Measurements from ENCODE around the gene ARHGAP1. TPM values are rescaled to one million over a fixed set of nuclear protein-coding genes. Genes with fewer than 3 reads are reported as not detected.

The ARHGAP1 gene
- total RNA-seq, 2 experiments from 2014 or later = 16.3 to 42.6 TPM

GRCh38 chr11:46674463-46675287, 25.7 kb downstream of the ARHGAP1 start:
- BruUV-seq (replicated peaks) = no TSS peak
- no peaks in the 10 kb centered on the region for H4K20me1 ChIP-seq (ENCODE audit: insufficient read depth, low read length)

DNA sequence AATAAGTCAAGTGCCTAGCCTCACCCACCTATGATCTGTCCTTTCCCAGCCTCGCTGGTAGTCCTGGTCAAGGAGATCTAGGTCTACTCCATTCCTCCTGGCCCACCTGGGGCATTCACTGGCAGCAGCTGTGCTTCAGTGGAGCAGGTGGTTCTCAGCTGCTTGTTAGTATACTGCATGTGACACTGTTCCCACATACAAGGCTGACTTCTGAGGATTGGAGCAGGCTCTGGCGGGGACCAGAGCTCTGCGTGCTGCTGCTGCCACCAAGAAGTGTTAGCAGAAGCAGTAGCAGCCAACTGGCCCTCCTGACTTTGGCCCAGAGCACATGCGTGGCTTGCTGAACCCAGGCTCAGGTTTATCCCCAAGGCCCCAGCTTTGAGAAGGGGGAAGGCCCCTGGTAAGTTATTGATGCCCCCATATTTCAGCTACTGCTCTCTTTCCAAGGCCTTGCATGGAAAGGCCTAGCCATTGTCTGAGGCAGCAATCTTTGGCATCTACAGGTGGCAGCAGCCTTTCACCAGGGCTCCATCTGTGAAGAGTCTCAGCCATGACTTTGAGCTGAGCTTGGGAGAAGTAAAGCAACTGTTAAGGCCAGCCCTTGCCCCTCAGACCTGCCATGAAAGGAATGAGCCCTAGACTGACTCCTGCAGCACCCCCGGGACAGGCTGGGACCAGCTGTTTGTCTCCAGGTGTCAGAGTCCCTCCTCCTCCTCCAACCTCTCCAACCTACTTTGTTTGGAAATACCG, 26.5 kb downstream of the ARHGAP1 start:
- POLR2A ChIA-PET = interaction anchor here (1.0 to 1.1 kb wide), 2 partner anchors 21 to 32 kb away, joined by 3 read pairs; no protein-coding TSS in a partner anchor
- TF ChIP-seq EZH2phosphoT487 (IDR thresholded peaks at IDR 0.05; ENCODE audit: borderline replicate concordance, low read depth, low read length) = no peak
- TF ChIP-seq, protein P1, sequence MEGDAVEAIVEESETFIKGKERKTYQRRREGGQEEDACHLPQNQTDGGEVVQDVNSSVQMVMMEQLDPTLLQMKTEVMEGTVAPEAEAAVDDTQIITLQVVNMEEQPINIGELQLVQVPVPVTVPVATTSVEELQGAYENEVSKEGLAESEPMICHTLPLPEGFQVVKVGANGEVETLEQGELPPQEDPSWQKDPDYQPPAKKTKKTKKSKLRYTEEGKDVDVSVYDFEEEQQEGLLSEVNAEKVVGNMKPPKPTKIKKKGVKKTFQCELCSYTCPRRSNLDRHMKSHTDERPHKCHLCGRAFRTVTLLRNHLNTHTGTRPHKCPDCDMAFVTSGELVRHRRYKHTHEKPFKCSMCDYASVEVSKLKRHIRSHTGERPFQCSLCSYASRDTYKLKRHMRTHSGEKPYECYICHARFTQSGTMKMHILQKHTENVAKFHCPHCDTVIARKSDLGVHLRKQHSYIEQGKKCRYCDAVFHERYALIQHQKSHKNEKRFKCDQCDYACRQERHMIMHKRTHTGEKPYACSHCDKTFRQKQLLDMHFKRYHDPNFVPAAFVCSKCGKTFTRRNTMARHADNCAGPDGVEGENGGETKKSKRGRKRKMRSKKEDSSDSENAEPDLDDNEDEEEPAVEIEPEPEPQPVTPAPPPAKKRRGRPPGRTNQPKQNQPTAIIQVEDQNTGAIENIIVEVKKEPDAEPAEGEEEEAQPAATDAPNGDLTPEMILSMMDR (conservative IDR thresholded peaks at IDR 0.05; ENCODE audit: low read length) = no peak
- Histone ChIP-seq H3K36me3 (ENCODE audit: insufficient read depth, low read length) (peaks cover 57% of the 10 kb centered on the region), H3K4me1 (ENCODE audit: insufficient read depth, low read length, poor library complexity, severe bottlenecking) (peaks cover 16% of the 10 kb centered on the region), H3K4me2 (ENCODE audit: low read length) (no peak overlapping the region), H3K4me3 (ENCODE audit: low read depth, low read length, poor library complexity, severe bottlenecking) (no peak overlapping the region), H3K27ac (ENCODE audit: low read depth, low read length, poor library complexity, severe bottlenecking) (no peak overlapping the region), H3K9me3 (ENCODE audit: low read length) (no peaks in the 10 kb centered on the region), H3K9me2 (ENCODE audit: insufficient read depth, low read length) (no peaks in the 10 kb centered on the region), H2AFZ (ENCODE audit: low read length) (no peak overlapping the region), H3K79me2 (ENCODE audit: insufficient read depth, low read depth, low read length) (no peaks in the 10 kb centered on the region), H4K20me1 (ENCODE audit: insufficient read depth, low read length) (no peaks in the 10 kb centered on the region)
- intact Hi-C loops (cut with micrococcal nuclease; ENCODE audit: unreplicated experiment) = no loop called here
- CTCF ChIA-PET (ENCODE audit: unreplicated experiment) = no interaction called here
- no TSS peak for BruUV-seq (replicated peaks)
- DNase-seq (ENCODE audit: low spot score) = no peak

More at GRCh38 chr11:46674463-46675287, 25.7 kb downstream of the ARHGAP1 start:
- POLR2A ChIA-PET = interaction anchor here (0.5 to 1.1 kb wide), 3 partner anchors 21 to 1045 kb away, joined by 3 read pairs; no protein-coding TSS in a partner anchor
- Histone ChIP-seq H3K36me3 (ENCODE audit: insufficient read depth, low read length) (peaks cover 55% of the 10 kb centered on the region), H3K27ac (ENCODE audit: low read depth, low read length, poor library complexity, severe bottlenecking) (peak overlapping the region; percentile 10), H3K9me3 (ENCODE audit: low read length) (no peaks in the 10 kb centered on the region), H3K9me2 (ENCODE audit: insufficient read depth, low read length) (no peaks in the 10 kb centered on the region), H3K79me2 (ENCODE audit: insufficient read depth, low read depth, low read length) (no peaks in the 10 kb centered on the region), H3K4me3 (ENCODE audit: low read depth, low read length, poor library complexity, severe bottlenecking) (no peak overlapping the region), H3K4me2 (ENCODE audit: low read length) (no peak overlapping the region), H3K4me1 (ENCODE audit: insufficient read depth, low read length, poor library complexity, severe bottlenecking) (peaks cover 16% of the 10 kb centered on the region), H2AFZ (ENCODE audit: low read length) (no peak overlapping the region)
- peak; percentile 50 for DNase-seq (ENCODE audit: low spot score)
- no peak for TF ChIP-seq EZH2phosphoT487 (IDR thresholded peaks at IDR 0.05; ENCODE audit: borderline replicate concordance, low read depth, low read length)
- TF ChIP-seq, protein P1 (conservative IDR thresholded peaks at IDR 0.05; ENCODE audit: low read length) = no peak
- intact Hi-C loops (cut with micrococcal nuclease; ENCODE audit: unreplicated experiment) = no loop called here
- CTCF ChIA-PET (ENCODE audit: unreplicated experiment) = no interaction called here
